Ishikawa (cell line): ENCODE results near the gene KCNQ1OT1.

Experiments
- CEBPB ChIP-seq: IDR thresholded peaks from 2 replicates; pipeline ENCODE4 v1.6.1; 2012
- CREB1 ChIP-seq: IDR thresholded peaks from 2 replicates; pipeline ENCODE4 v1.6.1; 2012; ENCODE audit warnings: low read depth
- EGR1 ChIP-seq: IDR thresholded peaks from 2 replicates; pipeline ENCODE4 v1.6.1; 2012
- EP300 ChIP-seq: IDR thresholded peaks from 2 replicates; pipeline ENCODE4 v1.6.1; 2012; ENCODE audit warnings: borderline replicate concordance
- FOXM1 ChIP-seq: IDR thresholded peaks from 2 replicates; pipeline ENCODE4 v1.6.1; 2012; ENCODE audit warnings: low read depth, borderline replicate concordance
- MAX ChIP-seq: IDR thresholded peaks from 2 replicates; pipeline ENCODE4 v1.6.1; 2012
- NFIC ChIP-seq: IDR thresholded peaks from 2 replicates; pipeline ENCODE4 v1.6.1; 2012
- RAD21 ChIP-seq: IDR thresholded peaks from 2 replicates; pipeline ENCODE4 v1.6.1; 2012; ENCODE audit warnings: low read depth
- REST ChIP-seq: IDR thresholded peaks from 2 replicates; pipeline ENCODE4 v1.6.1; 2012; ENCODE audit warnings: low read depth, mild to moderate bottlenecking
- TAF1 ChIP-seq: IDR thresholded peaks from 2 replicates; pipeline ENCODE4 v1.6.1; 2012; ENCODE audit warnings: low read depth, mild to moderate bottlenecking
- TCF12 ChIP-seq: IDR thresholded peaks from 2 replicates; pipeline ENCODE4 v1.6.1; 2012; ENCODE audit warnings: low read depth
- TEAD4 ChIP-seq: IDR thresholded peaks from 2 replicates; pipeline ENCODE4 v1.6.1; 2012
- YY1 ChIP-seq: IDR thresholded peaks from 2 replicates; pipeline ENCODE4 v1.6.1; 2012; ENCODE audit warnings: low read depth
- ZBTB7A ChIP-seq: IDR thresholded peaks from 2 replicates; pipeline ENCODE4 v1.6.1; 2012; ENCODE audit warnings: low read depth
- TF ChIP-seq, protein P1 (sequence below): IDR thresholded peaks from 2 replicates; pipeline ENCODE4 v1.6.1; 2012

KCNQ1OT1 gene

DNA sequence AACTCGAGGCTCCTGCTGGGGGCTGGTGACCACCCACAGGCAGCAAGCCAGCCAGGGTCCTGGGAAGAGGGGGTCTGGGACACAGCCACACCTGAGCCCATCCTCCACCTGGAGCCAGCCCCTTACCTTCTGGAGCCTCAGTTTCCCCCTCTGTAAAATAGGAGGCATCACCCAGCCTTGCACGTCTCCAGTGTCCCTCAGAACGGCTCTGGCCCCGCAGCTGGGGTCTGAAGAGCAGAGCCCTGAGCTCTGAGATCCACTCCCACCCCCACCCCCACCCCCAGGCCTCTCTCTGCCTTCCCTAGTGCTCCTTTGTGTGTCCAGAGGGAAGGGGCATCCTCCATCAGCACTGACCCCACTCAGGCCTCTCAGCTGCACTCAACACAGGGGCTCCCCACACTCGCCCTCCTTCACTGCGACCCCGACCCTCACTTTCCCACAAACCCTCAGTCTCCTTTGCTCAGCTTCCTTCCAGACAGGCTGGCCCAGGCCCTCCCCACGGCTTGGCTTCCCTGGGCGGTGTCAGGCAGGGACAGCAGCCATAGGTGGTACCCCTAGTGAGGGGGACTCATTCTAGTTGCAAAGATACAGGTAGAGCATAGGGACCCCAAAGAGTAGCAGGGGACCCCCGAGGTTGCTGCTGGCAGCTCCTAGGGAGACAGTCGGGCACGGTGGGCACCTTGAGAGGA, 33.3 kb upstream of the KCNQ1OT1 start:
- no peak for TF ChIP-seq MAX
- TF ChIP-seq REST: no peak
- TF ChIP-seq FOXM1: no peak
- no peak for TF ChIP-seq YY1
- TF ChIP-seq TAF1: no peak
- TF ChIP-seq NFIC: no peak
- no peak for TF ChIP-seq ZBTB7A
- no peak for TF ChIP-seq TEAD4

- no peak for TF ChIP-seq RAD21
- no peak for TF ChIP-seq EGR1
- TF ChIP-seq TCF12: no peak
- TF ChIP-seq FOXM1: no peak
- TF ChIP-seq ZBTB7A: no peak
- TF ChIP-seq NFIC: no peak
- TF ChIP-seq CREB1: no peak
- TF ChIP-seq MAX: no peak
- no peak for TF ChIP-seq EP300
- TF ChIP-seq, protein P1, sequence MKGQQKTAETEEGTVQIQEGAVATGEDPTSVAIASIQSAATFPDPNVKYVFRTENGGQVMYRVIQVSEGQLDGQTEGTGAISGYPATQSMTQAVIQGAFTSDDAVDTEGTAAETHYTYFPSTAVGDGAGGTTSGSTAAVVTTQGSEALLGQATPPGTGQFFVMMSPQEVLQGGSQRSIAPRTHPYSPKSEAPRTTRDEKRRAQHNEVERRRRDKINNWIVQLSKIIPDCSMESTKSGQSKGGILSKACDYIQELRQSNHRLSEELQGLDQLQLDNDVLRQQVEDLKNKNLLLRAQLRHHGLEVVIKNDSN: no peak
- TF ChIP-seq TAF1: no peak
- no peak for TF ChIP-seq CEBPB
- TF ChIP-seq YY1: no peak
- TF ChIP-seq REST: no peak
These were observed 32.6 kb upstream of the KCNQ1OT1 start for GRCh38 chr11:2732261-2732939.

GRCh38 chr11:2731130-2732125, 31.6 kb upstream of the KCNQ1OT1 start:
- TF ChIP-seq FOXM1 (no peak), EP300 (no peak), TEAD4 (peak; percentile 39), YY1 (no peak), REST (no peak), NFIC (no peak), CEBPB (no peak), CREB1 (no peak), TAF1 (no peak), RAD21 (no peak), MAX (peak; percentile 48; the same call in 1 of the 2 replicates), TCF12 (no peak), ZBTB7A (no peak), EGR1 (peak; percentile 44; the same call in 1 of the 2 replicates)
- TF ChIP-seq, protein P1: no peak
